Coronary artery (tissue), 2 donors: Measurements from ENCODE around the gene CIAO2B.

Source experiments
- DNase-seq: peaks from one replicate; pipeline ENCODE4 v3.0.0-alpha.2; 2017; ENCODE audit warnings: low spot score
- H3K27ac ChIP-seq, 2 donors: fragments of 200-600 bp; sonication (generic); one replicate each; pipeline ENCODE4 v1.5.1; 2016 to 2019
- H3K4me3 ChIP-seq: fragments of 200-600 bp; sonication (generic); 2 replicates; pipeline ENCODE4 v1.5.1; 2016; ENCODE audit warnings: mild to moderate bottlenecking, moderate library complexity
- CTCF ChIP-seq: fragments of 200-600 bp; sonication (generic); IDR thresholded peaks from one replicate; pipeline ENCODE4 v1.5.1; 2019; ENCODE audit warnings: antibody characterized with exemption

Gene CIAO2B

GRCh38 chr16:66973716-66974115, 39.5 kb upstream of the CIAO2B start:
- DNase-seq: no peak
- Histone ChIP-seq H3K27ac (no peak overlapping the region), H3K4me3 (no peak overlapping the region)
- TF ChIP-seq CTCF: no peak

GRCh38 chr16:66972983-66973382, 38.8 kb upstream of the CIAO2B start:
- no peak for TF ChIP-seq CTCF
- no peak overlapping the region for H3K4me3 ChIP-seq
- no peak for DNase-seq
- no peak overlapping the region for H3K27ac ChIP-seq

GRCh38 chr16:66970775-66971720, 36.8 kb upstream of the CIAO2B start:
- TF ChIP-seq CTCF: no peak
- DNase-seq: no peak
- Histone ChIP-seq H3K27ac (no peak overlapping the region), H3K4me3 (no peak overlapping the region)

- no peak overlapping the region for H3K4me3 ChIP-seq
- no peak for TF ChIP-seq CTCF
- no peak for DNase-seq
- no peak overlapping the region for H3K27ac ChIP-seq
Observed at GRCh38 chr16:66968847-66969246, 34.6 kb upstream of the CIAO2B start.

GRCh38 chr16:66964049-66964448, 29.8 kb upstream of the CIAO2B start:
- TF ChIP-seq CTCF: no peak

GRCh38 chr16:66961914-66962313, 27.7 kb upstream of the CIAO2B start:
- no peak for DNase-seq
- H3K27ac ChIP-seq: peak overlapping the region in 1 of 2 donors; percentile 49
- no peak for TF ChIP-seq CTCF
- H3K4me3 ChIP-seq: no peak overlapping the region

More at GRCh38 chr16:66964049-66964448, 29.8 kb upstream of the CIAO2B start:
- DNase-seq: no peak
- H3K4me3 ChIP-seq: no peak overlapping the region
- no peak overlapping the region for H3K27ac ChIP-seq
